Hematopoietic multipotent progenitor cell (in vitro differentiated cells): ENCODE measurements around the gene AHI1. TPM values are rescaled to one million over a fixed set of nuclear protein-coding genes. Genes with fewer than 3 reads are reported as not detected.

ENCODE experiments used
- DNase-seq, 3 donors: peaks; one replicate each; pipeline ENCODE4 v3.0.0-alpha.2; 2011 to 2015; ENCODE audit warnings: low read depth in 2 of 3, low spot score in 2 of 3
- total RNA-seq: library from RNA; depleted of rRNA; stranded (reverse); fragments of >200 nt; gene quantifications from one replicate; pipeline ENCODE4 v1.2.3, GENCODE V29; 2012

Gene AHI1
- total RNA-seq, 1 donor: 7.5 TPM

- DNase-seq: no peak
These were observed 163.4 kb downstream of the AHI1 start for GRCh38 chr6:135334169-135334568.

- DNase-seq: no peak
These were observed 166.5 kb downstream of the AHI1 start for GRCh38 chr6:135331002-135331401.

- DNase-seq: no peak
These were observed 167.4 kb downstream of the AHI1 start for GRCh38 chr6:135329851-135330803.

DNA sequence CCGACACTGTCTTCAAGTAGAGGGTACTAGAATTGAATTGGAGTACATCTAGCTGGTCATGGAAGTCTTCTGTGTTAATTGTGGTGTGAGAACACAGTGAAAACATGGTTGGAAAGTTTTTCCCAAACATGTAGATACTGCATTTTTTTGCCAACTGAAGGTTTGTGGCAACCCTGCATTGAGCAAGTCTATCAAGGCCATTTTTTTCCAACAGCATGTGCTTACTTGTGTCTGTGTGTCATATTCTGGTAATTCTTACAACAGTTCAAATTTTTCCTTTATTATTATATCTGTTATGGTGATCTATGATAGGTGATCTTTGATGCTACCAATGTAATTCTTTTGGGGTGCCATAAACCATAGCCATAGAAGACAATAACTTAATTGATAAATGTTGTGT is 169.4 kb downstream of the AHI1 start:
- DNase-seq: no peak

DNA sequence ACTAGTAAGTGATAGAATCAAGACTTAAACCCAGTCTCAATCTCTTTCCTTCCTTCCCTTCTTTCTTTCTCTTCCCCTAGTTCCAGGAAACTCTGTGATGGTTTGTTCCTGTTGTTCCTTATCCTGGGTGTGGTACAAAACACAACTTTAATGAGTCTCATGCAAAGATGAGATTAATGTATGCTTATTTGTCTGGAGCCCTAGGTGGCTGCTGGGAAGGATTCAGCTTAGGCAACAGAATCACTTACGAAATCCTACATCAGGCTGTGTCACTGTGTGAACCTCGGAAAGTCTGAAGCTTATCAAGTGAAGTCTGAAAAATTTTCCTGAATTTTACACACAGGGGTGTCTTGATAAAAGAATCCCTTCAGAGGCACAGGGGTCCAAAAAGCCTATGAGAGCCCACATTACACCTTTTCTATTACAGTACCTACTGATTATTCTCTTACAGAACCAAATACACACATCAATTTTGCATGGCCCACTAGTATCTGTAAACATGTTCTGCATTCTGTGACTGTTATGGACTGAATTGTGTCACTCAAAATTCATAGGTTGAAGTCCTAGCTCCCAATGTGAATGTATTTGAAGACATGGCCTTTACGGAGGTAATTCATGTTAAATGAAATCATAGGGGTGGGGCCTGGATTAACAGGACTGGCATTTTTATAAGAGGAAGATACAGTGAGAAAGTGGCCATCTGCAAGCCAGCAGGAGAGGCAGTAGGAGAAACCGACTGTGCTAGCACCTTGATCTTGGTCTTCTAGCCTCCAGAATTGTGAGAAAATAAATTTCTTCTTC is 171.7 kb downstream of the AHI1 start:
- DNase-seq: no peak

DNA sequence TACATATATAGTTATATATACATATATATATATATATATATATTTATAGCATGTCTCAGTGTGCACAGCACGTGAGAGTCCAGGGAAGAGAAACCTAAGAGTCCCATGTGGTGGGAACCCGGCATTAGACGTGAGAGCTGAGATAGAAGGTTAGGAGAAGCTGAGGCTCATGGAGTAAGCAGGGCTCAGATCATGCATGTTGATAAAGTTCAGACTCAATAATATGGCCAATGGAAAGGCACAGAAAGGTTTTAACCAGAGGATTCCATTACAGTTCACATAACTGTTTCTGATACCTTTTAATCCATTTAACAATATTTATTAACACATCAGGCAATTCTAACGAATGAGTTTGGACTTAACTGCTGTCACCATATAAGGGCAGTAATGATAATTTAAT is 173.0 kb downstream of the AHI1 start:
- no peak for DNase-seq

DNA sequence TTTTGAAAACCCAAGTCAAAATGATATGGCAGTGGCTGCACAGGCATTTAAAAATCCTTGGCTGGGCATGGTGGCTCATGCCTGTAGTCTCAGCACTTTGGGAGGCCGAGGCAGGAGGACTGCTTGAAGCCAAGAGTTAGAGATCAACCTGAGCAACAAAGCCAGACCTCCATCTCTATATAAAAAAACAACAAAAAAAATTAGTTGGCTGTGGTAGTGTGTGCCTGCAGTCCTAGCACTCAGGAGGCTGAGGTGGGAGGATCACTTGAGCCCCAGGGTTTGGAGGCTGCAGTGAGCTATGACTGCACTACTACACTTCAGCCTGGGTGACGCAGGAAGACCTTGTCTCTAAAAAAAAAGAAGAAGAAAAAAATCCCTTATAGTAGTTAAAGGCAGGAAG is 173.6 kb downstream of the AHI1 start:
- DNase-seq: peak in 1 of 3 donors; percentile 9

DNA sequence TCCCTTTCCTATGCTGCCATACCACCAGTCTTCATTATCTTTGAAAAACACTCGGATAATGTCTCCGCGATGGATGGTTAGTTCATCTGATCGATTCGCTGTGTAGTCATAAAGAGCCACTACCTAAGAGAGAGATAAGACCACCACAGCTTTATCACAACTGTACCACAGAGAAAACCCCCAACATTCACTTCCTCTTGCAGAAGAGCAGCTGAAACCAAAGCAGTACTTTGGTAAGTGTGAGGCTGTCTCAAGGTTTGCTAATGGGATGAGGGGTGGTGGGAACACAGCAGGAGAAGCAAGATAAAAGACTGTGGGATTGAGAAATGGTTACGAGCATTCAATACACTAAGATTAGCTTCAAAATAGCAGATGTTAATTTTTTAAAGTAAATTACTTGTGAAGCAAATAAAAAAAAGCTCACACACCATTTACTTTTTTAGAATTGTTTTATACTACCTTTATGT is 174.3 kb downstream of the AHI1 start:
- peak in 2 of 3 donors; percentile 93 to 96 for DNase-seq

GRCh38 chr6:135322427-135323201 is 174.9 kb downstream of the AHI1 start:
- peak in 1 of 3 donors; percentile 48 for DNase-seq

DNA sequence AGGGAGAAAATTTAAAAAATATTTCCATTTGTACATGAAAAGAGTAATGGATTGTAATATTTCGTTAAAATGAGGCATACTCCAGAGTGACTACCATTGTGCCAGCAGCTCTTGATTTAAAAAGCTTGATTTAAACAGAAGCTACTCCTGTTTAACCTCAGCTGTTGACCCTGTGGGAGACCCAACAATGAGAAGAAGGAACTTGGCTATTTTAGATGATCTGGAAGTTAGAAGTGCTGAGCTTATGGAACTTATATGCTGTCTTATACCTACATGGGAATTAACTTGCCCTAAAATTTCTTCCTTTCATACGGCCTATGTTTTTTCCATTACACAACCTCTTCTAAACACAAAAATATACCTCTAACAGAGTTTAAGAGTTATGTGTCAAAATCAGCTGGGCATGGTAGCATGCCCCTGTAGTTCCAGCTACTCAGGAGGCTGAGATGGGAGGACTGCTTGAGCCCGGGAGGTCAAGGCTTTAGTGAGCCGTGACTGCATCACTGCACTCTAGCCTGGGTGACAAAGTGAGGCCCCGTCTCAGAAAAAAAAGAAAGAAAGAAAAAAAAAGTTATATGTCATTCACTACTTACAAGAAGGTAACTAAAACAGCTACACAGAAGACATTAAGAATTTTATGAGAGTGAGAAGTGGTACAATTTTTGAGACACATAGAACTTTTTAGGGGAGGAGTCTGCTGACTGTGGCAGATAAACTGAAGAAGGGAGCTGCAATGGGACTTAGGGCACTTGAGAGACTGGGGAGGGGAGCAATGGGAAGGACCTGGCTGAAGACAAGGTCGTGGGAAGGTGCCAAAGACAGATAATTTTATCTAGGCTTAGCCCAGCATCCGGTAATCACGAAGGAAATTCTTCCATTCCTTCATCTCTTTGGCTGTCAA is 176.6 kb downstream of the AHI1 start:
- DNase-seq: peak in 2 of 3 donors; percentile 31 to 51

DNA sequence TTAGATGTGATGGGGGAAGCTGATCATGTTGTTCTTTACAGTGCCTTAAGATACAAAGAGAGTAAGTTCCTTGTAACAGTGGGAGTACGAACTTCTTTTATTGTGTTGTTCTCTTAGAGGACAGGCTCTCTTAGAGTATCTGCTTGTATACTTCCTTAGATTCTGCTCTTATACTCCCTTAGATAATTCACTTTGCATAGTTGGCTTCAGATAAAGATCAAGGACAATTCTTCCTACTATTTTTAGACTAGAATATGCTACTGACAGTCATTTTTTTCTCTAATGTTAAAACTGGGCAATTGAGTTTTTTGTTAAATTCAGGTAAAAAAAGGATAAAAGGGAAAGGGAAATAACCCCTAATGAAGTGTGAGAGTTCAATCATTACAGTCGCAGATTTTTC is 177.7 kb downstream of the AHI1 start:
- no peak for DNase-seq

DNA sequence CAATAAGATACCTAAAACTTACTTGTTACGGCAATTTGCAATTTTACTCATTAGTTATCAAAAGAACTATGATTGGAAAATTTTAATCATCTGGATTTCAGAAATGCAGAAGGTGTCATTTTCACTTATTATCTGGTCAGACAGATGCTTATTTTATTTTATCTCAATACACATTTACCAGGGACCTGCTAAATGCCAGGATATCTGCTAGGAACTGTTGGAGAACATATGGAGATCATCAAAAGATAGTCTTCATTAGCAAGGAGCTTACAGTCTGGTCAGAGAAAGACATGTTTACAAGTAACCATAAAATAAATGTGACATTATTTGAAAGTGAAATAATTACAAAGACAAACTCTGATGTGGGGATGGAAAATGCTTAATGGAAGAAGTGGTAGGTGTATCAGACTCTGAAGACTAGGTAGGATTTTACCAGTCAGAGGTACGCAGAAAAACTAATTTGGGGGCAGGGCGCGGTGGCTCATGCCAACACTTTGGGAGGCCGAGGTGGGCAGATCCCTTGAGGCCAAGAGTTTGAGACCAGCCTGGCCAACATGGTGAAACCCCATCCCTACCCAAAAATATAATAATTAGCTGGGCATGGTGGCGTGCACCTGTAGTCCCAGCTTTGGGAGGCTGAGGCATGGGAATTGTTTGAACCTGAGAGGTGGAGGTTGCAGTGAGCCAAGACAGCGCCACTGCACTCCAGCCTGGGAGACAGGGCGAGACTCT is 178.6 kb downstream of the AHI1 start:
- DNase-seq: no peak

DNA sequence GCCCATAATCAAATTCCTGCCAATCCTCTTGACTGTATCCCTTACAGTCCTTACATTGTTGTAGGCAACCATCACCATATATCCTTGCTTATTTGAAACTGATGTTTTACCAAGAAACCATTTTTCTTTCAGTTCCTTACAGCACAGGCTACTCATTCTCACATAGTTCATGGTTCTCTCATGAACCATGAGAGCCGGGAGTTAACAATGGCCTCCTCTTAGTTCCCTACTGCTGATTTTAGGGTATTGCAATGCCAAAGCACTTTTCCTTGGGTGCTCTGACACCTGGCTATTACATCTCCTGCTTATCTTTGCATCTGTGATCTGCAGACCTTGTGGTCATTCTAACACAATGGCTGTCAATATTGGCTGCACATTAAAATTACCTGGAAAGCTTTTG is 183.0 kb downstream of the AHI1 start:
- DNase-seq: no peak

DNA sequence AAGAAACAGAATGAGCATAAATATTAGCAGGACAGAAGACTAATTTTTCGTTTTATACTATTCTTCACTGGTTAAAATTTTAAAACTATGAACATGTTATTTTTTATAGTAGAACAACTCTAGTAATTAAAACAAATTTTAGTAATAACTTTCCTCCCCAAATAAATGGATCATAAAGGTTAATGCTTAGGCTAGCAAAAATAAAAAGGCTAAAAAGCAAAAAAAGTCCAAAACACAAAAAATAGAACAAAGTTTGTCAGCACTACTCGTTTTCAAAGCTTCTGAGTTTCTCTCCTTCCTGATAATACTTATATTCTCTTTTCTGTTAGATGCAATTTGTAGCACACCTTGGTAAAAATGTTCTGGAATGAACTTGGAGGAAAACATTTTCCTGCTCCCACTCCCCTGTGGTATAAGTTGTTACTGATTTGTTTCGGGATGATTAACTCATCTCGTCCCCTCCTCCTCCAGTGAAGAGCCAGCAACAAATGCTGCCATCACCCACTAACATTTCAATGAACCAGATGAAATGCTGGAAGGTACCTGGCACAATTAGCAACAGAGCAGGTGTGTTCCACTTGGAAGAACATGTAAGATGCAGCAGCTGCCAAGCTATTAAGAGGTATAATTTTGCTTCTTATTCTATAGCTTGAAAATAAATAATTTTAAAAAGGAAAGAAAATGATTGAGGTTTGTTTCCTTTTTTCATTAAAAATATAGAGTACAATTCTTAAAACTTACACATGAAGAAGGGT is 185.9 kb downstream of the AHI1 start:
- no peak for DNase-seq

GRCh38 chr6:135310291-135310690 is 187.2 kb downstream of the AHI1 start:
- peak in 1 of 3 donors; percentile 51 for DNase-seq

DNA sequence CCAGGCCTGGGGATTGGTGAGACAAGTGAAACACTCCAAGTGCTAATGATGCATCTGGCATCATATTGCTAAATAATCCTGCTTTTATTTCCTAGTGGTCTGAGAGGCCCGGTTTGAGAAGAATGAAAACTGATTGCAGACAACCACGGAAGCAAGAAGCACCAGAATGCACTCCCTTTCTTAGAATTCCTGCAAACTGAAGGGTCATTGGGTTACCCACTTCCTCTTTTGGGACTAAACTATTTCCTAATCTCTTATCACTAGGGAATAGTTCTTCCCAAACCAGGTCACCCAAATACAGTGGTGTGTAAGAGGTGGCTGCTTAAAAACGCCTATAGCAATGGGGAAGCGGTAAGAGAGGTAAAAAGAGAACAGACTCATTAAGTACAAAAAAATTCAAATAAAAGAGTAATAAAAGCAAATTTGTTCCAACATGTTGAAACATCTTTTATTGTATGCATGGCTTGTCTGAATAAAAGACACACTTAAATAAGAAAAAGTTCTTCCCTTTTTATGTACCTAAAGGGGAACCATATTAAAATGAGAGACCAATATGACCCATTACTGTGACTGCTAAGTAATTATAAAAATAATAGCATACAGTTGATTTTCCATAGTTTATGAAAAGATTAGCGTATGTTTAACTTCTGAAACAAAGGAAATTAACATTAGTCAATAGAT is 190.7 kb downstream of the AHI1 start:
- no peak for DNase-seq

DNA sequence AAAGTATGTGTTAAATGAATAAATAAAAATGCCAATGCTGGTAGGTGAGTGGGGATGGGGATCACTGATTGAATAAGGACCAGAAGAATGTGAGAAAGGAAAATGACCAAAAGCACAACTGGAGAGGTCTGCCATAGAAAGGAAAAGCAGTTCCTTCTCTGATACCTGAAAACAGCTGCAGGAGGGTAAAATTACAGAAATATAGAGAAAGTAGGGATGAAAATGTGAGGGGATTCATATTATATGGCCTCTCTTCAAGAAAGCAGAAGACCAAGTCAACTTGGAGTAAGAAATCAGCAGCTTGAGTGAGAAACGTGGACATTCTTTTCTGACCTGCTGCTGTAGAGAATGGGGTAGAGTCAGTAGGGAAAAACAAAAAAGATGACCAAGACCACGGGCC is 191.4 kb downstream of the AHI1 start:
- DNase-seq: no peak

- DNase-seq: no peak
These were observed 191.9 kb downstream of the AHI1 start for GRCh38 chr6:135305684-135306083.
